ENCODE results near the gene JARID2. TPM values are rescaled to one million over a fixed set of nuclear protein-coding genes. Genes with fewer than 3 reads are reported as not detected.

The JARID2 gene
- total RNA-seq, 1 donor from 2014 or later, result 43.9 TPM

- no peak for DNase-seq (ENCODE audit: extremely low spot score, unreplicated experiment)
- Mint-ChIP-seq H3K27ac (no peak overlapping the region), H3K4me1 (ENCODE audit: unreplicated experiment) (peaks cover 27% of the 10 kb centered on the region), H3K9me3 (no peaks in the 10 kb centered on the region), H3K27me3 (no peaks in the 10 kb centered on the region), H3K4me3 (no peak overlapping the region), H3K36me3 (peaks cover 38% of the 10 kb centered on the region)
- no peak for TF ChIP-seq CTCF (conservative IDR thresholded peaks at IDR 0.05)
These were observed 227.3 kb downstream of the JARID2 start for GRCh38 chr6:15473174-15473573.

- Mint-ChIP-seq H3K27ac (no peak overlapping the region), H3K27me3 (no peaks in the 10 kb centered on the region), H3K9me3 (no peaks in the 10 kb centered on the region), H3K4me1 (ENCODE audit: unreplicated experiment) (peaks cover 27% of the 10 kb centered on the region), H3K4me3 (no peak overlapping the region), H3K36me3 (peaks cover 34% of the 10 kb centered on the region)
- no peak for DNase-seq (ENCODE audit: extremely low spot score, unreplicated experiment)
- no peak for TF ChIP-seq CTCF (conservative IDR thresholded peaks at IDR 0.05)
These were observed 227.9 kb downstream of the JARID2 start for GRCh38 chr6:15473741-15474161.

- Mint-ChIP-seq H3K4me3 (no peak overlapping the region), H3K27ac (no peak overlapping the region), H3K36me3 (peaks cover 36% of the 10 kb centered on the region), H3K27me3 (no peaks in the 10 kb centered on the region), H3K4me1 (ENCODE audit: unreplicated experiment) (peaks cover 31% of the 10 kb centered on the region), H3K9me3 (peaks cover 3% of the 10 kb centered on the region)
- no peak for TF ChIP-seq CTCF (conservative IDR thresholded peaks at IDR 0.05)
- no peak for DNase-seq (ENCODE audit: extremely low spot score, unreplicated experiment)
These were observed 228.3 kb downstream of the JARID2 start for GRCh38 chr6:15474196-15474595.

GRCh38 chr6:15475261-15475660 lies 229.4 kb downstream of the JARID2 start:
- peaks cover 42% of the 10 kb centered on the region for H3K36me3 Mint-ChIP-seq
- no peak for DNase-seq (ENCODE audit: extremely low spot score, unreplicated experiment)
- no peaks in the 10 kb centered on the region for H3K27me3 Mint-ChIP-seq
- no peak overlapping the region for H3K4me3 Mint-ChIP-seq
- peaks cover 3% of the 10 kb centered on the region for H3K9me3 Mint-ChIP-seq
- peaks cover 39% of the 10 kb centered on the region for H3K4me1 Mint-ChIP-seq (ENCODE audit: unreplicated experiment)
- no peak overlapping the region for H3K27ac Mint-ChIP-seq
- no peak for TF ChIP-seq CTCF (conservative IDR thresholded peaks at IDR 0.05)

- Mint-ChIP-seq H3K27ac (no peak overlapping the region), H3K27me3 (no peaks in the 10 kb centered on the region), H3K36me3 (peaks cover 43% of the 10 kb centered on the region), H3K4me3 (no peak overlapping the region), H3K4me1 (ENCODE audit: unreplicated experiment) (peaks cover 45% of the 10 kb centered on the region), H3K9me3 (peaks cover 3% of the 10 kb centered on the region)
- no peak for DNase-seq (ENCODE audit: extremely low spot score, unreplicated experiment)
- TF ChIP-seq CTCF (conservative IDR thresholded peaks at IDR 0.05), result no peak
These were observed 230.0 kb downstream of the JARID2 start for GRCh38 chr6:15475872-15476271.
